H9 (cell line): Measurements from ENCODE around the gene RPL36. TPM values are rescaled to one million over a fixed set of nuclear protein-coding genes. Genes with fewer than 3 reads are reported as not detected.

Experiments used
- DNase-seq: peaks from one replicate; pipeline ENCODE4 v3.0.0-alpha.2; 2017
- H2AFZ ChIP-seq: one replicate; pipeline ENCODE4 v1.6.1; 2013; ENCODE audit warnings: mild to moderate bottlenecking, low read length, control low read depth, moderate library complexity
- H2AK5ac ChIP-seq: 2 replicates; pipeline ENCODE4 v1.6.1; 2013; ENCODE audit warnings: low read length, control low read depth, mixed read lengths; ENCODE audit not compliant: insufficient read length
- H2BK120ac ChIP-seq: one replicate; pipeline ENCODE4 v1.6.1; 2013; ENCODE audit warnings: low read depth, mild to moderate bottlenecking, low read length, control low read depth, inconsistent platforms; ENCODE audit not compliant: poor library complexity, severe bottlenecking
- H2BK12ac ChIP-seq: 2 replicates; pipeline ENCODE4 v1.6.1; 2013; ENCODE audit warnings: low read length, control low read depth, mixed read lengths, low read depth; ENCODE audit not compliant: insufficient read length
- H2BK15ac ChIP-seq: 2 replicates; pipeline ENCODE4 v1.6.1; 2013; ENCODE audit warnings: low read depth, low read length, control low read depth
- H2BK20ac ChIP-seq: one replicate; pipeline ENCODE4 v1.6.1; 2013; ENCODE audit warnings: low read depth, mild to moderate bottlenecking, low read length, control low read depth, inconsistent platforms; ENCODE audit not compliant: poor library complexity, severe bottlenecking
- H2BK5ac ChIP-seq: 2 replicates; pipeline ENCODE4 v1.6.1; 2013; ENCODE audit warnings: low read length, control low read depth, mixed read lengths; ENCODE audit not compliant: insufficient read length
- H3K14ac ChIP-seq: 2 replicates; pipeline ENCODE4 v1.6.1; 2013; ENCODE audit warnings: low read length, control low read depth; ENCODE audit not compliant: insufficient read depth
- H3K18ac ChIP-seq: 2 replicates; pipeline ENCODE4 v1.6.1; 2013; ENCODE audit warnings: low read depth, mild to moderate bottlenecking, mixed read lengths, low read length, control low read depth; ENCODE audit not compliant: insufficient read length
- H3K23ac ChIP-seq: 2 replicates; pipeline ENCODE4 v1.6.1; 2013; ENCODE audit warnings: low read length, control low read depth, mixed read lengths, low read depth; ENCODE audit not compliant: insufficient read length
- H3K23me2 ChIP-seq: 2 replicates; pipeline ENCODE4 v1.6.1; 2013; ENCODE audit warnings: low read depth, mild to moderate bottlenecking, mixed read lengths, low read length, control low read depth; ENCODE audit not compliant: insufficient read length, poor library complexity, severe bottlenecking
- H3K27ac ChIP-seq: 2 replicates; pipeline ENCODE4 v1.5.1; 2013; ENCODE audit warnings: low read length, control low read depth, mixed read lengths, low read depth; ENCODE audit not compliant: insufficient read length
- H3K27me3 ChIP-seq: 2 replicates; pipeline ENCODE4 v1.6.1; 2013; ENCODE audit warnings: low read length, control low read depth, inconsistent platforms; ENCODE audit not compliant: insufficient read depth
- H3K4ac ChIP-seq: 2 replicates; pipeline ENCODE4 v1.6.1; 2013; ENCODE audit warnings: low read depth, mild to moderate bottlenecking, control low read depth, inconsistent platforms, low read length, moderate library complexity
- H3K4me1 ChIP-seq: 2 replicates; pipeline ENCODE4 v1.6.1; 2013; ENCODE audit warnings: low read length, control low read depth, inconsistent platforms; ENCODE audit not compliant: insufficient read depth
- H3K4me2 ChIP-seq: 2 replicates; pipeline ENCODE4 v1.6.1; 2013; ENCODE audit warnings: low read length, control low read depth, mixed read lengths; ENCODE audit not compliant: insufficient read length, insufficient read depth
- H3K56ac ChIP-seq: 2 replicates; pipeline ENCODE4 v1.6.1; 2013; ENCODE audit warnings: low read depth, mild to moderate bottlenecking, mixed read lengths, low read length, control low read depth; ENCODE audit not compliant: insufficient read length
- H3K79me1 ChIP-seq: 2 replicates; pipeline ENCODE4 v1.6.1; 2013; ENCODE audit warnings: low read depth, mild to moderate bottlenecking, moderate library complexity, low read length, control low read depth, inconsistent platforms; ENCODE audit not compliant: insufficient read depth, poor library complexity, severe bottlenecking
- H3K79me2 ChIP-seq: 2 replicates; pipeline ENCODE4 v1.6.1; 2013; ENCODE audit warnings: low read length, control low read depth, inconsistent platforms; ENCODE audit not compliant: insufficient read depth
- H3K9ac ChIP-seq: 2 replicates; pipeline ENCODE4 v1.6.1; 2013; ENCODE audit warnings: low read length, control low read depth, mixed read lengths; ENCODE audit not compliant: insufficient read length; ENCODE audit errors: extremely low read depth
- H3K9me3 ChIP-seq: one replicate; pipeline ENCODE4 v1.6.1; 2013; ENCODE audit warnings: low read depth, low read length, inconsistent platforms; ENCODE audit not compliant: control insufficient read depth
- H3T11ph ChIP-seq: one replicate; pipeline ENCODE4 v1.6.1; 2013; ENCODE audit warnings: mild to moderate bottlenecking, low read length, control low read depth, inconsistent platforms
- H4K20me1 ChIP-seq: one replicate; pipeline ENCODE4 v1.6.1; 2013; ENCODE audit not compliant: control insufficient read depth, insufficient read length, insufficient read depth
- H4K5ac ChIP-seq: 2 replicates; pipeline ENCODE4 v1.6.1; 2013; ENCODE audit warnings: low read depth, mild to moderate bottlenecking, mixed read lengths, low read length, control low read depth; ENCODE audit not compliant: insufficient read length
- H4K8ac ChIP-seq: replicated peaks from 2 replicates; pipeline ENCODE4 v1.6.1; 2013; ENCODE audit warnings: low read length, control low read depth, mixed read lengths, low read depth; ENCODE audit not compliant: insufficient read length
- H4K91ac ChIP-seq: 2 replicates; pipeline ENCODE4 v1.6.1; 2013; ENCODE audit warnings: low read depth, mild to moderate bottlenecking, moderate library complexity, mixed read lengths, low read length, control low read depth; ENCODE audit not compliant: insufficient read length
- H3K27ac Mint-ChIP-seq, 3 experiments: 2 replicates in 2 of 3; 3 replicates in 1 of 3; pipeline ENCODE4 v1.8.0; 2020 to 2021; ENCODE audit warnings: mixed read lengths in 3 of 3, mild to moderate bottlenecking in 1 of 3, moderate library complexity in 1 of 3
- H3K27me3 Mint-ChIP-seq: 2 replicates; pipeline ENCODE4 v1.8.0; 2021; ENCODE audit warnings: low read depth, mild to moderate bottlenecking, moderate library complexity, mixed read lengths
- H3K36me3 Mint-ChIP-seq, 3 experiments: 2 replicates in 2 of 3; 3 replicates in 1 of 3; pipeline ENCODE4 v1.8.0; 2020 to 2021; ENCODE audit warnings: low read depth in 3 of 3, mixed read lengths in 3 of 3; ENCODE audit not compliant: insufficient read depth in 1 of 3
- H3K4me1 Mint-ChIP-seq, 2 experiments: 2 replicates each; pipeline ENCODE4 v1.8.0; 2020; ENCODE audit warnings: mixed read lengths in 2 of 2
- H3K4me3 Mint-ChIP-seq, 2 experiments: 2 replicates in 1 of 2; 3 replicates in 1 of 2; pipeline ENCODE4 v1.8.0; 2020 to 2021; ENCODE audit warnings: mild to moderate bottlenecking in 2 of 2, mixed read lengths in 2 of 2, moderate library complexity in 1 of 2
- H3K9me3 Mint-ChIP-seq, 2 experiments: 2 replicates in 1 of 2; 3 replicates in 1 of 2; pipeline ENCODE4 v1.8.0; 2020; ENCODE audit warnings: mild to moderate bottlenecking in 2 of 2, mixed read lengths in 2 of 2, moderate library complexity in 1 of 2
- WGBS: extraction: QIAGEN DNeasy Blood & Tissue Kit; methylation state at CpG from one replicate; pipeline ENCODE4 v1.1.7; 2013; ENCODE audit warnings: missing lambda C conversion rate, low lambda C conversion rate, mixed read lengths; ENCODE audit not compliant: insufficient read length; ENCODE audit errors: extremely low coverage; 5-methylcytosine and 5-hydroxymethylcytosine counted together
- total RNA-seq: library from RNA; stranded (reverse); gene quantifications from 2 replicates; pipeline ENCODE4 v1.2.1, GENCODE V29; 2021
- TF ChIP-seq, protein P1 (sequence below): fragments of 200-600 bp; sonication (generic); conservative IDR thresholded peaks from 3 replicates; pipeline ENCODE4 v1.8.0; 2021; ENCODE audit warnings: antibody characterized with exemption, mild to moderate bottlenecking

RPL36 gene
- total RNA-seq, 1 experiment from 2014 or later: 1,074 TPM

DNA sequence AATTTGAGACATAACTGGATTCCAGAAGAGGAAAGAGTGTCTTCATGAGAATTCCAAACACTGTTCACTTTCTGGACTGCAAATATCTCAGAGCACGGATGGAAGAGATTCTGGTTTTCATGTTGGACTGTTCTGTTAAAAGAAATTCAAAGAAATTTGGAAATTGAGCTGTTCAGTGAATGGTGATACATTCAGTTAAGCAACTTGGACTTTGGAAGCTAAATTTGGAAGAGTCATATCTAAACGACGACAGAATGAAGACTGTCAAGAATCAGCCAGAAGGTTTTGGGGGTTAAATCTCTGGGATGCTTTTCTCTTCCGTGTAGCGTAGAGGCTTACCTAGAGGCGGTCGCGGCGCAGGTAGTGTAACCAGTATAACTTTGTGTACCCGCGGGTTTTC lies 41.6 kb upstream of the RPL36 start:
- Histone ChIP-seq H4K91ac (no peak overlapping the region), H3K27ac (no peak overlapping the region), H3K23ac (no peak overlapping the region), H4K20me1 (no peaks in the 10 kb centered on the region), H3K4ac (no peak overlapping the region), H2BK120ac (no peak overlapping the region), H3K9me3 (no peaks in the 10 kb centered on the region), H3K14ac (no peak overlapping the region), H3K4me2 (no peak overlapping the region), H2AFZ (no peak overlapping the region), H2AK5ac (no peak overlapping the region), H2BK5ac (no peak overlapping the region), H3K27me3 (no peaks in the 10 kb centered on the region), H2BK15ac (no peak overlapping the region), H3K23me2 (no peaks in the 10 kb centered on the region), H2BK20ac (no peak overlapping the region), H2BK12ac (no peak overlapping the region), H3K9ac (no peak overlapping the region), H4K8ac (no peak overlapping the region), H3K79me1 (peaks cover 4% of the 10 kb centered on the region), H3K18ac (no peak overlapping the region), H3K56ac (no peak overlapping the region), H3K79me2 (no peaks in the 10 kb centered on the region), H4K5ac (no peak overlapping the region), H3T11ph (no peak overlapping the region), H3K4me1 (no peaks in the 10 kb centered on the region)
- Mint-ChIP-seq H3K27ac (no peak overlapping the region), H3K36me3 (peaks cover 54 to 94% (median 87%) of the 10 kb centered on the region in 3 experiments; a peak in 6 of 7 replicates), H3K9me3 (no peaks in the 10 kb centered on the region), H3K4me3 (no peak overlapping the region), H3K27me3 (no peaks in the 10 kb centered on the region), H3K4me1 (no peaks in the 10 kb centered on the region)
- no CpG with 5 or more reads among the region's 11 CpGs for WGBS
- TF ChIP-seq, protein P1, sequence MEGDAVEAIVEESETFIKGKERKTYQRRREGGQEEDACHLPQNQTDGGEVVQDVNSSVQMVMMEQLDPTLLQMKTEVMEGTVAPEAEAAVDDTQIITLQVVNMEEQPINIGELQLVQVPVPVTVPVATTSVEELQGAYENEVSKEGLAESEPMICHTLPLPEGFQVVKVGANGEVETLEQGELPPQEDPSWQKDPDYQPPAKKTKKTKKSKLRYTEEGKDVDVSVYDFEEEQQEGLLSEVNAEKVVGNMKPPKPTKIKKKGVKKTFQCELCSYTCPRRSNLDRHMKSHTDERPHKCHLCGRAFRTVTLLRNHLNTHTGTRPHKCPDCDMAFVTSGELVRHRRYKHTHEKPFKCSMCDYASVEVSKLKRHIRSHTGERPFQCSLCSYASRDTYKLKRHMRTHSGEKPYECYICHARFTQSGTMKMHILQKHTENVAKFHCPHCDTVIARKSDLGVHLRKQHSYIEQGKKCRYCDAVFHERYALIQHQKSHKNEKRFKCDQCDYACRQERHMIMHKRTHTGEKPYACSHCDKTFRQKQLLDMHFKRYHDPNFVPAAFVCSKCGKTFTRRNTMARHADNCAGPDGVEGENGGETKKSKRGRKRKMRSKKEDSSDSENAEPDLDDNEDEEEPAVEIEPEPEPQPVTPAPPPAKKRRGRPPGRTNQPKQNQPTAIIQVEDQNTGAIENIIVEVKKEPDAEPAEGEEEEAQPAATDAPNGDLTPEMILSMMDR: no peak
- DNase-seq: no peak
